K562 (cell line): Measurements from ENCODE around the gene DHRS13. TPM values are rescaled to one million over a fixed set of nuclear protein-coding genes. Genes with fewer than 3 reads are reported as not detected.
A peak's percentile ranks its signal among the peaks of the same experiment; 100 is the strongest.

ENCODE experiments used
- ARID4B ChIP-seq: sonication (generic); formaldehyde crosslinking; IDR thresholded peaks from 2 replicates; pipeline ENCODE4 v1.8.0; 2022; ENCODE audit warnings: mild to moderate bottlenecking, missing genetic modification reagents
- ATF7 ChIP-seq: fragments of 450-650 bp; IDR thresholded peaks from 2 replicates; pipeline ENCODE4 v1.7.1; 2014; ENCODE audit warnings: mild to moderate bottlenecking, moderate library complexity
- BHLHE40 ChIP-seq: IDR thresholded peaks from 2 replicates; pipeline ENCODE4 v1.6.1; 2011; ENCODE audit warnings: low read length, improper control_type of control experiment
- CREB3 ChIP-seq: fragments of 450-650 bp; conservative IDR thresholded peaks from 2 replicates; pipeline ENCODE4 v1.6.1; 2016; ENCODE audit warnings: missing genetic modification characterization, low read depth, mild to moderate bottlenecking, missing compliant biosample characterization, moderate library complexity
- HCFC1 ChIP-seq: IDR thresholded peaks from 2 replicates; pipeline ENCODE4 v1.6.1; 2012; ENCODE audit warnings: low read depth, low read length, improper control_type of control experiment
- ID3 ChIP-seq, 2 experiments: fragments of 250-450 bp in 1 of 2; fragments of 450-650 bp in 1 of 2; sonication (Bioruptor Pico) in 1 of 2; IDR thresholded peaks; 2 replicates each; pipeline versions ENCODE4 v1.6.1 to v1.8.0; 2016 to 2021; ENCODE audit warnings: mild to moderate bottlenecking in 2 of 2, moderate library complexity in 2 of 2, missing compliant biosample characterization in 1 of 2, missing genetic modification characterization in 1 of 2
- POU5F1 ChIP-seq: fragments of 150-350 bp; IDR thresholded peaks from 2 replicates; pipeline ENCODE4 v1.6.1; 2014; ENCODE audit warnings: borderline replicate concordance, low read length, low read depth, mild to moderate bottlenecking; ENCODE audit not compliant: partially characterized antibody
- STAT6 ChIP-seq: sonication (generic); formaldehyde crosslinking; IDR thresholded peaks from 2 replicates; pipeline ENCODE4 v1.8.1; 2023; ENCODE audit warnings: mild to moderate bottlenecking, missing genetic modification reagents
- ZFP1 ChIP-seq: fragments of 450-650 bp; formaldehyde crosslinking; IDR thresholded peaks from 2 replicates; pipeline ENCODE4 v1.4.0; 2020; ENCODE audit warnings: mild to moderate bottlenecking, mixed read lengths
- ZNF592 ChIP-seq: fragments of 450-650 bp; IDR thresholded peaks from 2 replicates; pipeline ENCODE4 v1.6.1; 2017; ENCODE audit warnings: antibody characterized with exemption, mild to moderate bottlenecking
- polyA plus RNA-seq, 8 experiments: library from polyadenylated mRNA; depleted of rRNA in 4 of 8; stranded (reverse) in 5 of 8; unstranded in 3 of 8; fragments of >200 nt; fragmentation: Nextera tagmentation in 2 of 8; fragmentation: Illumina TruSeq in 1 of 8; extraction: Ambion mirVana in 2 of 8; extraction: Trizol in 1 of 8; gene quantifications; 2 replicates each; pipeline versions ENCODE4 v1.2.1 to v1.2.3, GENCODE V29; 2011 to 2014; ENCODE audit warnings: inconsistent platforms in 1 of 8, missing spikeins in 1 of 8
- total RNA-seq, 7 experiments: library from RNA; depleted of rRNA in 6 of 7; stranded (reverse); fragments of >200 nt in 6 of 7; fragmentation: Illumina TruSeq in 2 of 7; extraction: Trizol in 2 of 7; gene quantifications; 2 replicates each; pipeline versions ENCODE4 v1.2.1 to v1.2.3, GENCODE V29; 2011 to 2021; ENCODE audit warnings: low replicate concordance in 1 of 7

The DHRS13 gene
- total and polyA plus RNA-seq, 9 of the 15 experiments (the other 6 are each of a cell fraction or from before 2014, with no cell fraction given), result 0.32 to 52.3 (median 34.3) TPM; not detected in 1

GRCh38 chr17:28897769-28898526, 4.9 kb downstream of the DHRS13 start (continued):
- TF ChIP-seq ZNF592 (peak; percentile 25; the same call in 1 of the 2 replicates), STAT6 (CRISPR knock-in tag) (0 out of 2 replicates have a peak, but pooled peaks have one; percentile 19), ZFP1 (CRISPR knock-in tag) (peak; percentile 62; the same call in 1 of the 2 replicates), ATF7 (no peak), ARID4B (CRISPR knock-in tag) (no peak; the same call in 1 of the 2 replicates), HCFC1 (no peak), CREB3 (tag) (no peak), POU5F1 (no peak), BHLHE40 (0 out of 2 replicates have a peak, but pooled peaks have one; percentile 1), ID3 (CRISPR knock-in tag; IDR thresholded peaks at IDR 0.05) (no peak), ID3 (tag; IDR thresholded peaks at IDR 0.05) (peak; percentile 10; the same call in 1 of the 2 replicates)
